SK-N-SH (cell line): ENCODE measurements around the gene COL4A2. TPM values are rescaled to one million over a fixed set of nuclear protein-coding genes. Genes with fewer than 3 reads are reported as not detected.

Experiments
- CTCF ChIA-PET: fragments of 300-600, 350-600 bp; formaldehyde crosslinking; extraction: SDS; loops from one replicate; lab custom pipeline; 2021; lab: Yijun Ruan, JAX
- POLR2A ChIA-PET: fragments of 350-600 bp; sonication (Branson Sonifier 250); formaldehyde crosslinking; extraction: SDS; loops from one replicate; lab custom pipeline; 2020; ENCODE audit warnings: antibody characterized with exemption, inconsistent platforms; lab: Yijun Ruan, JAX
- DNase-seq: peaks from one replicate; pipeline ENCODE4 v3.0.0; 2012
- H2AFZ ChIP-seq: fragments of 200-600 bp; sonication (generic); 2 replicates; pipeline ENCODE4 v1.8.1; 2016; ENCODE audit warnings: antibody characterized with exemption, mild to moderate bottlenecking, low read depth
- H3F3A ChIP-seq: fragments of 200-600 bp; sonication (generic); replicated peaks from 2 replicates; pipeline ENCODE3; 2016; ENCODE audit warnings: antibody characterized with exemption, mild to moderate bottlenecking; ENCODE audit not compliant: insufficient read depth
- H3K27ac ChIP-seq, 2 experiments: fragments of 200-500 bp in 1 of 2; fragments of 200-600 bp in 1 of 2; sonication (Bioruptor generic) in 1 of 2; sonication (generic), shearing (Covaris generic) in 1 of 2; 2 replicates each; pipeline versions ENCODE4 v1.5.1 to v1.6.1; 2014 to 2016; ENCODE audit warnings: low read depth in 2 of 2, inconsistent platforms in 1 of 2, low read length in 1 of 2, mild to moderate bottlenecking in 1 of 2, mixed read lengths in 1 of 2
- H3K27me3 ChIP-seq: fragments of 200-600 bp; sonication (generic), shearing (Covaris generic); 2 replicates; pipeline ENCODE4 v1.6.1; 2016; ENCODE audit warnings: mixed run types; ENCODE audit not compliant: insufficient read depth
- H3K36me3 ChIP-seq, 2 experiments: fragments of 200-500 bp in 1 of 2; fragments of 200-600 bp in 1 of 2; sonication (Bioruptor generic) in 1 of 2; sonication (generic) in 1 of 2; replicated peaks in 1 of 2; 2 replicates each; pipeline versions ENCODE3 to v1.5.1; 2014 to 2016; ENCODE audit warnings: low read length in 1 of 2, mild to moderate bottlenecking in 1 of 2; ENCODE audit not compliant: insufficient read depth in 2 of 2, control insufficient read depth in 1 of 2
- H3K4me1 ChIP-seq, 2 experiments: fragments of 200-500 bp in 1 of 2; fragments of 200-600 bp in 1 of 2; sonication (Bioruptor generic) in 1 of 2; sonication (generic), shearing (Covaris generic) in 1 of 2; 2 replicates each; pipeline versions ENCODE4 v1.5.1 to v1.6.1; 2014 to 2016; ENCODE audit warnings: low read depth in 1 of 2, low read length in 1 of 2, mixed run types in 1 of 2; ENCODE audit not compliant: insufficient read depth in 2 of 2, control insufficient read depth in 1 of 2
- H3K4me2 ChIP-seq: fragments of 200-600 bp; sonication (generic), shearing (Covaris generic); 2 replicates; pipeline ENCODE4 v1.6.1; 2017; ENCODE audit warnings: mixed run types
- H3K4me3 ChIP-seq, 2 experiments: fragments of 200-500 bp in 1 of 2; fragments of 200-600 bp in 1 of 2; sonication (Bioruptor generic) in 1 of 2; sonication (generic), shearing (Covaris generic) in 1 of 2; 2 replicates each; pipeline versions ENCODE4 v1.5.1 to v1.8.1; 2014 to 2016; ENCODE audit warnings: low read depth in 2 of 2, inconsistent platforms in 1 of 2, low read length in 1 of 2, mild to moderate bottlenecking in 1 of 2, mixed read lengths in 1 of 2, moderate library complexity in 1 of 2
- H3K79me2 ChIP-seq: fragments of 200-600 bp; sonication (generic); 2 replicates; pipeline ENCODE4 v1.8.1; 2017; ENCODE audit warnings: mild to moderate bottlenecking; ENCODE audit not compliant: insufficient read depth
- H3K9ac ChIP-seq: fragments of 200-600 bp; sonication (generic); 2 replicates; pipeline ENCODE4 v1.6.1; 2017; ENCODE audit warnings: mixed run types
- H3K9me2 ChIP-seq: fragments of 200-600 bp; sonication (generic); 2 replicates; pipeline ENCODE4 v1.6.1; 2017; ENCODE audit warnings: mixed run types
- H3K9me3 ChIP-seq: fragments of 200-600 bp; sonication (generic); 2 replicates; pipeline ENCODE4 v1.6.1; 2017; ENCODE audit warnings: mixed run types, mild to moderate bottlenecking, moderate library complexity
- H4K20me1 ChIP-seq: fragments of 200-600 bp; sonication (generic); 2 replicates; pipeline ENCODE4 v1.6.1; 2017; ENCODE audit warnings: mild to moderate bottlenecking, mixed run types; ENCODE audit not compliant: insufficient read depth
- CHD2 ChIP-seq: fragments of 150-350 bp; IDR thresholded peaks from 2 replicates; pipeline ENCODE4 v1.6.1; 2018; ENCODE audit warnings: low read length; ENCODE audit not compliant: partially characterized antibody
- FOXJ3 ChIP-seq: sonication (generic); formaldehyde crosslinking; IDR thresholded peaks from 2 replicates; pipeline ENCODE4 v1.5.1; 2020; ENCODE audit warnings: mild to moderate bottlenecking, missing genetic modification reagents
- MEF2A ChIP-seq: IDR thresholded peaks from 2 replicates; pipeline ENCODE4 v1.4.0; 2012; ENCODE audit warnings: low read depth, borderline replicate concordance
- NFIC ChIP-seq: IDR thresholded peaks from 2 replicates; pipeline ENCODE4 v1.4.0; 2012; ENCODE audit warnings: borderline replicate concordance
- POLR2AphosphoS5 ChIP-seq: IDR thresholded peaks from 2 replicates; pipeline ENCODE4 v1.6.1; 2012; ENCODE audit warnings: low read depth, low read length
- RCOR1 ChIP-seq: fragments of 150-350 bp; IDR thresholded peaks from 2 replicates; pipeline ENCODE4 v1.6.1; 2017; ENCODE audit warnings: antibody characterized with exemption, low read length
- RFX5 ChIP-seq: IDR thresholded peaks from 2 replicates; pipeline ENCODE4 v1.6.1; 2012; ENCODE audit warnings: mild to moderate bottlenecking, improper control_type of control experiment, low read length
- SIN3A ChIP-seq: IDR thresholded peaks from 2 replicates; pipeline ENCODE4 v1.6.1; 2012; ENCODE audit warnings: low read depth, mild to moderate bottlenecking, low read length, moderate library complexity, borderline replicate concordance
- TEAD4 ChIP-seq: IDR thresholded peaks from 2 replicates; pipeline ENCODE4 v1.4.0; 2012; ENCODE audit warnings: mild to moderate bottlenecking, borderline replicate concordance; ENCODE audit not compliant: insufficient read depth
- YY1 ChIP-seq: IDR thresholded peaks from 2 replicates; pipeline ENCODE4 v1.4.0; 2012; ENCODE audit warnings: low read depth, mild to moderate bottlenecking
- WGBS: methylation state at CpG from one replicate; pipeline ENCODE4 v1.1.6; 2017; ENCODE audit warnings: low lambda C conversion rate; 5-methylcytosine and 5-hydroxymethylcytosine counted together
- polyA plus RNA-seq, 3 experiments: library from polyadenylated mRNA; depleted of rRNA; stranded (reverse); fragments of >200 nt; gene quantifications; 2 replicates each; pipeline ENCODE4 v1.2.3, GENCODE V29; 2012
- TF ChIP-seq, protein P1 (sequence below): fragments of 200-600 bp; sonication (generic); IDR thresholded peaks from 2 replicates; pipeline ENCODE4 v1.6.1; 2017; ENCODE audit warnings: antibody characterized with exemption, mild to moderate bottlenecking, moderate library complexity
- TF ChIP-seq, protein P2 (sequence below): IDR thresholded peaks from 2 replicates; pipeline ENCODE4; 2012
- TF ChIP-seq, protein P3 (sequence below): IDR thresholded peaks from 2 replicates; pipeline ENCODE4 v1.4.0; 2012; ENCODE audit warnings: low read depth, borderline replicate concordance
- TF ChIP-seq, protein P4 (sequence below): fragments of 150-350 bp; IDR thresholded peaks from 2 replicates; pipeline ENCODE4 v1.6.1; 2016; ENCODE audit warnings: mild to moderate bottlenecking, low read depth, low read length

COL4A2 gene
- polyA plus RNA-seq, 1 of the 3 experiments (the other 2 are of a cell fraction), result 137 TPM

DNA sequence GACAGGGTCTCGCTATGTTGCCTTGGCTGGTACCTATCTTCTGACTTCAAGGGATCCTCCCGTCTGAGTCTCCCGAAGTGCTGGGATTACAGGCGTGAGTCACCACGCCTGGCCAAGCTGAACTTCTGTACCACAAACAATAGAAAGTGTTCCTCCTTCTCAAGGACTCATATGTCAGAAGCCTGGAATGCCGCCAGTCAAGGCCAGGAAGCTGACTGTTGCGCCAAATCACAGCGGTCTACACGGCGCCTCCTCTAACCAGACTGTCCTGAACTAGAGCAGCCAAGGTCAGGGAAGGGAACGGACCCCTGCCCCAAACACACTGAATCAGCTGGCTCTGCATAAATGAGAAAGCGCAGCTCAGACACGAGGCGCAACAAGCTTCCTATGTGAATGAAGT, 239.8 kb downstream of the COL4A2 start (continued):
- TF ChIP-seq, protein P1, sequence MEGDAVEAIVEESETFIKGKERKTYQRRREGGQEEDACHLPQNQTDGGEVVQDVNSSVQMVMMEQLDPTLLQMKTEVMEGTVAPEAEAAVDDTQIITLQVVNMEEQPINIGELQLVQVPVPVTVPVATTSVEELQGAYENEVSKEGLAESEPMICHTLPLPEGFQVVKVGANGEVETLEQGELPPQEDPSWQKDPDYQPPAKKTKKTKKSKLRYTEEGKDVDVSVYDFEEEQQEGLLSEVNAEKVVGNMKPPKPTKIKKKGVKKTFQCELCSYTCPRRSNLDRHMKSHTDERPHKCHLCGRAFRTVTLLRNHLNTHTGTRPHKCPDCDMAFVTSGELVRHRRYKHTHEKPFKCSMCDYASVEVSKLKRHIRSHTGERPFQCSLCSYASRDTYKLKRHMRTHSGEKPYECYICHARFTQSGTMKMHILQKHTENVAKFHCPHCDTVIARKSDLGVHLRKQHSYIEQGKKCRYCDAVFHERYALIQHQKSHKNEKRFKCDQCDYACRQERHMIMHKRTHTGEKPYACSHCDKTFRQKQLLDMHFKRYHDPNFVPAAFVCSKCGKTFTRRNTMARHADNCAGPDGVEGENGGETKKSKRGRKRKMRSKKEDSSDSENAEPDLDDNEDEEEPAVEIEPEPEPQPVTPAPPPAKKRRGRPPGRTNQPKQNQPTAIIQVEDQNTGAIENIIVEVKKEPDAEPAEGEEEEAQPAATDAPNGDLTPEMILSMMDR, result no peak
- no peak for TF ChIP-seq FOXJ3
- no peak; the same call in 1 of the 2 replicates for TF ChIP-seq POLR2AphosphoS5
- TF ChIP-seq RFX5, result no peak
- no peak for TF ChIP-seq TEAD4
- TF ChIP-seq, protein P2, sequence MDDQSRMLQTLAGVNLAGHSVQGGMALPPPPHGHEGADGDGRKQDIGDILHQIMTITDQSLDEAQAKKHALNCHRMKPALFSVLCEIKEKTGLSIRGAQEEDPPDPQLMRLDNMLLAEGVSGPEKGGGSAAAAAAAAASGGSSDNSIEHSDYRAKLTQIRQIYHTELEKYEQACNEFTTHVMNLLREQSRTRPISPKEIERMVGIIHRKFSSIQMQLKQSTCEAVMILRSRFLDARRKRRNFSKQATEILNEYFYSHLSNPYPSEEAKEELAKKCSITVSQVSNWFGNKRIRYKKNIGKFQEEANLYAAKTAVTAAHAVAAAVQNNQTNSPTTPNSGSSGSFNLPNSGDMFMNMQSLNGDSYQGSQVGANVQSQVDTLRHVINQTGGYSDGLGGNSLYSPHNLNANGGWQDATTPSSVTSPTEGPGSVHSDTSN, result peak; percentile 64
- no peak for TF ChIP-seq CHD2
- no peak for TF ChIP-seq MEF2A
- no peak for TF ChIP-seq SIN3A
- TF ChIP-seq RCOR1, result no peak
- no peak for TF ChIP-seq YY1
- TF ChIP-seq NFIC, result peak; percentile 88
- TF ChIP-seq, protein P3, sequence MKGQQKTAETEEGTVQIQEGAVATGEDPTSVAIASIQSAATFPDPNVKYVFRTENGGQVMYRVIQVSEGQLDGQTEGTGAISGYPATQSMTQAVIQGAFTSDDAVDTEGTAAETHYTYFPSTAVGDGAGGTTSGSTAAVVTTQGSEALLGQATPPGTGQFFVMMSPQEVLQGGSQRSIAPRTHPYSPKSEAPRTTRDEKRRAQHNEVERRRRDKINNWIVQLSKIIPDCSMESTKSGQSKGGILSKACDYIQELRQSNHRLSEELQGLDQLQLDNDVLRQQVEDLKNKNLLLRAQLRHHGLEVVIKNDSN, result no peak

DNA sequence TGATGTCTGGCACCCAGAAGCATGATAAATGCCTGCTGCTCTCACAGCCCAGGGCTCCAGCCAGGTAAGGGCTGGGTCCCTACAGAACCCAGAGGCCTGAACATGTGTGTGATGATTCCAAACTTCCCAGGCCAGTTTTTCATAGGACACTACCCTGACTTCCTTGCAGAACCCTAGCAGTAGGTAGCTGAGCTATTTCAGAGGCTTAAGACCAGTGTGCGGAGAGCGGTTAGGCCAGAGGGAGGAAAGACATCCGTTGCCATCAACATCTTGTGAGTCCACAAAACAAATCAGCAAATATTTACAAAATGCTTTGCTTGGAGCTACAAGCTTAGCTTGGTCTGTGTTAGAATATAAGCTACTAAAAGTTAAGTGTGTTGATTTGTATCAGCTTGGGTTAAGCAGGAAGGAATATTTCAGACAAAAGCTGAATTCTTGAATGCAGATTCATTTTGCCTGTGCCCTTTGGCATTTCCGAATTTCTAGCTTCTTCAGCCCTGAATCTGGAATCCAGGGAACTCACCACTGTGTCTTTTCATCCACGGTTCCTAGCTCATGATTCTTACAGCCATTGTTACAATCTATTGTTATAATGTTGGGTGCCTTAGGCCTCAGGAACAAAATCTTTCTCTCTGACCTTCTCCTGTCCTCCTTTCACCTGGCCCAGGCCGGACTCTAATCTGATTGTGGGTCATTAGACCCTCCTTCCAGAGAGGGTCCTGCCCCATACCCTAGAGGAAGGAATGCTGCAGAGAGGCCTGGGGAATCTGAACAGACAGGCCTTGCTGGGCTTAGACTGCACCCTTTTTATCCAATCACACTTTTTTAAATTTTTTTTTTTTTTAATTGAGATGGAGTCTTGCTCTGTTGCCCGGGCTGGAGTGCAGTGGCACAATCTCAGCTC, 242.1 kb downstream of the COL4A2 start:
- no peaks in the 10 kb centered on the region for H3K79me2 ChIP-seq
- no peaks in the 10 kb centered on the region for H3K27me3 ChIP-seq
- ChIA-PET POLR2A (no interaction called here), CTCF (interaction anchor here (0.8 to 1.6 kb wide), 4 partner anchors 9 to 94 kb away, joined by 3 read pairs; partner anchors contain the start of gene RAB20)
- H3F3A ChIP-seq, result peaks cover 2% of the 10 kb centered on the region
- no peak overlapping the region for H3K9ac ChIP-seq
- H3K4me3 ChIP-seq, result no peak overlapping the region
- 82% methylated on average over 7 of the region's 7 CpGs for WGBS
- no peak overlapping the region for H3K4me2 ChIP-seq
- no peak overlapping the region for H2AFZ ChIP-seq
- TF ChIP-seq, protein P4, sequence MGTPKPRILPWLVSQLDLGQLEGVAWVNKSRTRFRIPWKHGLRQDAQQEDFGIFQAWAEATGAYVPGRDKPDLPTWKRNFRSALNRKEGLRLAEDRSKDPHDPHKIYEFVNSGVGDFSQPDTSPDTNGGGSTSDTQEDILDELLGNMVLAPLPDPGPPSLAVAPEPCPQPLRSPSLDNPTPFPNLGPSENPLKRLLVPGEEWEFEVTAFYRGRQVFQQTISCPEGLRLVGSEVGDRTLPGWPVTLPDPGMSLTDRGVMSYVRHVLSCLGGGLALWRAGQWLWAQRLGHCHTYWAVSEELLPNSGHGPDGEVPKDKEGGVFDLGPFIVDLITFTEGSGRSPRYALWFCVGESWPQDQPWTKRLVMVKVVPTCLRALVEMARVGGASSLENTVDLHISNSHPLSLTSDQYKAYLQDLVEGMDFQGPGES, result no peak
- no peak for TF ChIP-seq RFX5
- TF ChIP-seq, protein P1, result 0 out of 2 replicates have a peak, but pooled peaks have one; percentile 24
- TF ChIP-seq, protein P2, result no peak
- H3K4me1 ChIP-seq, result peaks cover 3 to 4% of the 10 kb centered on the region in 2 experiments; a peak in 1 of 4 replicates
- H3K27ac ChIP-seq, result no peak overlapping the region
- H3K36me3 ChIP-seq, result no peaks in the 10 kb centered on the region
- H4K20me1 ChIP-seq, result no peaks in the 10 kb centered on the region
- no peaks in the 10 kb centered on the region for H3K9me3 ChIP-seq
- H3K9me2 ChIP-seq, result no peaks in the 10 kb centered on the region
- DNase-seq, result no peak
